Cerebellar nuclear complex (tissue), 1 donor: ENCODE measurements around the gene AEN.

Source experiments
- DNase-seq, 2 experiments: peaks; one replicate each; lab custom pipeline; 2025; lab: John Stamatoyannopoulos, UW

Gene AEN

DNA sequence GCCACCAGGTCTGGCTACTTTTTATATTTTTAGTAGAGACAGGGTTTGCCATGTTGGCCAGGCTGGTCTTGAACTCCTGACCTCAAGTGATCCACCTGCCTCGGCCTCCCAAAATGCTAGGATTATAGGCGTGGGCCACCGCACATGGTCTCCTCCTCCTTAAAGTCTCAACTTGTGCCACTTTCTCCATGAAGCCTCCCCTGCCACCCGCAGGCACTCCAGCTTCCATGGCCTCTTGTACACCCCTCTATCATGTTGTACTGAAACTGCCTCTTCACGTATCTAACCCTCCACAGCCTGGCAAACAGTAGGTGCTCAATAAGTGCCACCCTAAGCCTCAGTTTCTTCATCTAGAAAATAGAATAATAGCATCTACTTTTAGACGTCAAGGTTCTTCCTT lies 57.6 kb downstream of the AEN start:
- no peak for DNase-seq

DNA sequence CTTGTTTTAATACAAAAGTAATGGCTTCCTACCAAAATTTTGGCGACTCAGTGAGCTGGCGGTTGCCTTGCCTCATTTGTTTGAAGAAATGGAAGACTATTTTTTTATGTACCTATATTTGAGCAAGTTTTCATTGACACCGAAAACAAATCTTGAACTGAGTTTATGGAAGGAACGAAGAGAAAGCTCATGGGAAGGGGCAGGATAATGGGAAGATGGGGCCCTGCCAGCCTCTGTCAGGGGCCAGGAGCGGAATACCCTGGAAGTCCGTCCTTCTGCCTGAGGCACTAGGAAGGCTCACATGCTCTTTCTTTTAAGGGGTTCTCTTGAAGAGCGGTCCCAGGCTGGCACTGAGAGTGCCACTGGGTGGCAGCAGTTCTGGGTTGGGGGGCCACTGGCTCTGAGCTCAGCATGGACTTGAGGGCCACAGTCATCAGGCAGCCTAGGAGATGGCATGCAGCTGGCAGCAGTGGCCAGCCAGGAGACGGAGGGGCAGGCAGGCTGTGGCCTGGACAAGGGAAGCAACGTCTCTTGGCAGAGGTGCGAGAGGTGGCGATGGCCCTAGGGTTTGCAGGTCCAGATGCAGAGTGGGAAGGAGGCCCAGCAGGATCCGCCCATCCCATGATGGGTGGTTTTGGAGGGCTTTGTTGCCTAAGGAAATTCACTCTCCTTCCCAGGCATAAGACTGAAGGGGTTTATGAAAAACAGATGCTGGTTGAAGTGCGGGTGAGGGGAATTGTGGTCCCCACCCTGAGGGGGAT lies 59.3 kb downstream of the AEN start:
- no peak for DNase-seq

DNA sequence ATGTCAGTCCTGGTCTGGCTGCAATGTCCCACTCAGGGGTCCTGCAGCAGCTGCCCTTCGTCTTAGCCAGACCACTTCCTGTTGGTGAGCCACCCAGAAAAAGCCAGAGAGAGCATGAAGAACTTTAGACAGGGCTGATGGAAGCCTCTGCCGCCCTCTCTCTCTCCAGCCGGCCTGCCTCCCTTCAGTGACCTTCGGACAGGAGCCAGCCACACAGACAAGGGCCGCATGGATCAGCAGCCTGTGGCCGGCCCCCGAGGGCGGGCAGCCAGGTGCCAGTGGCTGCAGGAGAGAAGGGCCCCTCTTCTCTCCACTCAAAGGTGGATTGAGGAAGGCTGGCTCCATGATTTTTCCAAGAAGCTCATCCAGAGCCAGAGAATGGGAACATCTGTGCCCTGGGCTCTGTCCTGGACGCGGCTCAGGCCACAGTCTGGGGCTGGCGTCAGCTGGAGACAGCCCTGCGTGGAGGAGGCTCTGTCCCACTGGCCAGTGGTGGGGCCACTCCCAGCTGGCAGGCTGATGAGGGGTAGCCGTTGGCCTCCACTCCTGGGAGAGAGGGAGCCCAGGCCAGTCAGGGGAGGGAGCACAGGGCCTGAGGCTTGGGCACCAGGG lies 60.6 kb downstream of the AEN start:
- no peak for DNase-seq
